GM23338 (cell line): ENCODE results near the gene ASPHD2. TPM values are rescaled to one million over a fixed set of nuclear protein-coding genes. Genes with fewer than 3 reads are reported as not detected.

Experiments used
- ATAC-seq: fragments of 200-7000 bp; cut with Tn5 transposase; 3 replicates; pipeline ENCODE4 v1.9.1; 2020
- DNase-seq: peaks from one replicate; pipeline ENCODE4 v3.0.0-alpha.2; 2015; ENCODE audit warnings: low spot score
- H2AFZ ChIP-seq: fragments of 200-600 bp; sonication (generic); 2 replicates; pipeline ENCODE4 v1.8.0; 2016; ENCODE audit warnings: antibody characterized with exemption, mild to moderate bottlenecking, moderate library complexity
- H3F3A ChIP-seq: fragments of 200-600 bp; sonication (generic); replicated peaks from 2 replicates; pipeline ENCODE4 v1.8.0; 2017; ENCODE audit warnings: antibody characterized with exemption, mixed run types, low read depth
- H3K27ac ChIP-seq: fragments of 200-600 bp; sonication (generic); 2 replicates; pipeline ENCODE4 v1.6.1; 2016; ENCODE audit warnings: low read depth
- H3K27me3 ChIP-seq: fragments of 200-600 bp; sonication (generic); 2 replicates; pipeline ENCODE4 v1.8.0; 2016; ENCODE audit warnings: mild to moderate bottlenecking, mixed run types, moderate library complexity; ENCODE audit not compliant: insufficient read depth
- H3K36me3 ChIP-seq: fragments of 200-600 bp; sonication (generic); 2 replicates; pipeline ENCODE4 v1.8.0; 2016; ENCODE audit warnings: mild to moderate bottlenecking; ENCODE audit not compliant: insufficient read depth
- H3K4me1 ChIP-seq: fragments of 200-600 bp; sonication (generic); 2 replicates; pipeline ENCODE4 v1.8.0; 2016; ENCODE audit warnings: mild to moderate bottlenecking, moderate library complexity; ENCODE audit not compliant: insufficient read depth
- H3K4me2 ChIP-seq: fragments of 200-600 bp; sonication (generic); 2 replicates; pipeline ENCODE4 v1.7.1; 2017; ENCODE audit warnings: mixed run types
- H3K4me3 ChIP-seq: fragments of 200-600 bp; sonication (generic); 2 replicates; pipeline ENCODE4 v1.6.1; 2016; ENCODE audit warnings: mixed run types
- H3K79me2 ChIP-seq: fragments of 200-600 bp; sonication (generic); replicated peaks from 2 replicates; pipeline ENCODE4 v1.8.0; 2017; ENCODE audit warnings: mild to moderate bottlenecking; ENCODE audit not compliant: insufficient read depth
- H3K9me2 ChIP-seq: fragments of 200-600 bp; sonication (generic); 2 replicates; pipeline ENCODE4 v1.8.0; 2017; ENCODE audit not compliant: insufficient read depth
- H4K20me1 ChIP-seq: fragments of 200-600 bp; sonication (generic); replicated peaks from 2 replicates; pipeline ENCODE4 v1.8.0; 2017; ENCODE audit warnings: mild to moderate bottlenecking; ENCODE audit not compliant: insufficient read depth
- H3K27ac Mint-ChIP-seq: 2 replicates; pipeline ENCODE4 v1.8.0; 2020; ENCODE audit warnings: inconsistent platforms, mild to moderate bottlenecking, moderate library complexity, mixed read lengths
- H3K27me3 Mint-ChIP-seq: 3 replicates; pipeline ENCODE4 v1.8.0; 2022; ENCODE audit warnings: low read depth, mild to moderate bottlenecking, moderate library complexity, mixed read lengths, inconsistent platforms; ENCODE audit not compliant: insufficient read depth, poor library complexity
- H3K36me3 Mint-ChIP-seq: 3 replicates; pipeline ENCODE4 v1.8.0; 2021; ENCODE audit warnings: low read depth, mild to moderate bottlenecking, inconsistent platforms, moderate library complexity, mixed read lengths
- H3K4me1 Mint-ChIP-seq: 3 replicates; pipeline ENCODE4 v1.8.0; 2020; ENCODE audit warnings: mild to moderate bottlenecking, inconsistent platforms, mixed read lengths
- H3K4me3 Mint-ChIP-seq: 3 replicates; pipeline ENCODE4 v1.8.0; 2021; ENCODE audit warnings: moderate library complexity, mild to moderate bottlenecking, inconsistent platforms, mixed read lengths
- H3K9me3 Mint-ChIP-seq: 3 replicates; pipeline ENCODE4 v1.8.0; 2020; ENCODE audit warnings: moderate library complexity, mild to moderate bottlenecking, inconsistent platforms, mixed read lengths
- CREB1 ChIP-seq: fragments of 250-450 bp; sonication (Bioruptor Pico); IDR thresholded peaks from 2 replicates; pipeline ENCODE4 v1.5.0; 2020; ENCODE audit warnings: low read depth, mild to moderate bottlenecking, moderate library complexity
- JUNB ChIP-seq: IDR thresholded peaks from one replicate; pipeline ENCODE4 v1.6.1; 2016; ENCODE audit warnings: antibody characterized with exemption; ENCODE audit not compliant: unreplicated experiment
- NANOG ChIP-seq: IDR thresholded peaks from 2 replicates; pipeline ENCODE4 v1.6.1; 2016; ENCODE audit warnings: antibody characterized with exemption, borderline replicate concordance
- STAT1 ChIP-seq: IDR thresholded peaks from one replicate; pipeline ENCODE4 v1.6.1; 2016; ENCODE audit warnings: antibody characterized with exemption; ENCODE audit not compliant: unreplicated experiment
- ZNF114 ChIP-seq: fragments of 250-450 bp; sonication (Bioruptor Pico); IDR thresholded peaks from 2 replicates; pipeline ENCODE4 v1.5.0; 2020; ENCODE audit warnings: mild to moderate bottlenecking, moderate library complexity
- ZNF331 ChIP-seq: fragments of 250-450 bp; sonication (Bioruptor Pico); IDR thresholded peaks from 2 replicates; pipeline ENCODE4 v1.5.0; 2020; ENCODE audit warnings: low read depth, mild to moderate bottlenecking, moderate library complexity
- polyA plus RNA-seq: library from polyadenylated mRNA; unstranded; fragments of >200 nt; fragmentation: Nextera tagmentation; extraction: Ambion mirVana; gene quantifications from 2 replicates; pipeline ENCODE4 v1.2.1, GENCODE V29; 2016
- total RNA-seq: library from RNA; depleted of rRNA; stranded (reverse); fragments of >200 nt; shearing (Covaris generic); gene quantifications from 2 replicates; pipeline ENCODE4 v1.2.3, GENCODE V29; 2014
- TF ChIP-seq, protein P1 (sequence below), 2 experiments: fragments of 200-600 bp in 1 of 2; sonication (generic) in 1 of 2; conservative IDR thresholded peaks; 2 replicates each; pipeline versions ENCODE4 v1.5.1 to v1.6.1; 2016 to 2017; ENCODE audit warnings: antibody characterized with exemption in 2 of 2, low read depth in 2 of 2, mild to moderate bottlenecking in 2 of 2, moderate library complexity in 1 of 2
- TF ChIP-seq, protein P2 (sequence below): IDR thresholded peaks from one replicate; pipeline ENCODE4 v1.6.1; 2018; ENCODE audit warnings: antibody characterized with exemption; ENCODE audit not compliant: unreplicated experiment
- TF ChIP-seq, protein P3 (sequence below): IDR thresholded peaks from 2 replicates; pipeline ENCODE4 v1.6.1; 2016; ENCODE audit warnings: antibody characterized with exemption

The ASPHD2 gene
- total and polyA plus RNA-seq, 2 experiments from 2014 or later, result 6.0 to 9.3 TPM

DNA sequence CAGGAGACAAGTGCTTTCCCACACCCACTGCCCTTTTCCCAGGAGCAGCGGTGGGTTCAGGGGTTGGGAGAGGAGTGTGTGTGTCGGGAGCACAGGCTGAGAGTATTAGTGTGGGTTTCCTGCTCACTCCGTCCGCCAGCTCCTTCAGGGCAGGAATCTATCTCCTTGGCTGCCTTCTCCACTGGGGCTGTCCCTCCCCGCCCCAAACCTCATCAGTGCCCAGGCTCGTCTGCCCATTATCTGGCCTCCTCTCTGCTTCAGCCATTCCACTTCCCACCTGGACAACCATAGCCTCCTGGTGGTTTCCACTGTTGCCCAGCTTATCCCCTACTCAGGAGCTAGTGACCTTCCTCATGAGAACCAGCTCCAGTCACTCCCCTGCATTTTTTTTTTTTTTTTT is 19.9 kb downstream of the ASPHD2 start:
- Mint-ChIP-seq H3K9me3 (no peaks in the 10 kb centered on the region), H3K27ac (no peak overlapping the region), H3K4me1 (peaks cover 5% of the 10 kb centered on the region; the same call in 1 of the 3 replicates), H3K36me3 (peaks cover 28% of the 10 kb centered on the region), H3K4me3 (no peak overlapping the region), H3K27me3 (peaks cover 12% of the 10 kb centered on the region)
- Histone ChIP-seq H2AFZ (no peak overlapping the region), H4K20me1 (no peaks in the 10 kb centered on the region; the same call in 1 of the 2 replicates), H3K79me2 (no peaks in the 10 kb centered on the region), H3K27ac (no peak overlapping the region), H3K36me3 (no peaks in the 10 kb centered on the region; the same call in 1 of the 2 replicates), H3F3A (no peaks in the 10 kb centered on the region), H3K9me2 (no peaks in the 10 kb centered on the region), H3K4me2 (no peak overlapping the region), H3K27me3 (no peaks in the 10 kb centered on the region), H3K4me1 (no peaks in the 10 kb centered on the region), H3K4me3 (no peak overlapping the region)
- ATAC-seq (no peak), DNase-seq (no peak)
- no peak for TF ChIP-seq STAT1
- no peak for TF ChIP-seq ZNF114
- TF ChIP-seq NANOG, result no peak
- TF ChIP-seq CREB1 (CRISPR knock-in tag), result no peak
- TF ChIP-seq ZNF331 (CRISPR knock-in tag), result no peak
- TF ChIP-seq JUNB, result no peak
- TF ChIP-seq, protein P1, sequence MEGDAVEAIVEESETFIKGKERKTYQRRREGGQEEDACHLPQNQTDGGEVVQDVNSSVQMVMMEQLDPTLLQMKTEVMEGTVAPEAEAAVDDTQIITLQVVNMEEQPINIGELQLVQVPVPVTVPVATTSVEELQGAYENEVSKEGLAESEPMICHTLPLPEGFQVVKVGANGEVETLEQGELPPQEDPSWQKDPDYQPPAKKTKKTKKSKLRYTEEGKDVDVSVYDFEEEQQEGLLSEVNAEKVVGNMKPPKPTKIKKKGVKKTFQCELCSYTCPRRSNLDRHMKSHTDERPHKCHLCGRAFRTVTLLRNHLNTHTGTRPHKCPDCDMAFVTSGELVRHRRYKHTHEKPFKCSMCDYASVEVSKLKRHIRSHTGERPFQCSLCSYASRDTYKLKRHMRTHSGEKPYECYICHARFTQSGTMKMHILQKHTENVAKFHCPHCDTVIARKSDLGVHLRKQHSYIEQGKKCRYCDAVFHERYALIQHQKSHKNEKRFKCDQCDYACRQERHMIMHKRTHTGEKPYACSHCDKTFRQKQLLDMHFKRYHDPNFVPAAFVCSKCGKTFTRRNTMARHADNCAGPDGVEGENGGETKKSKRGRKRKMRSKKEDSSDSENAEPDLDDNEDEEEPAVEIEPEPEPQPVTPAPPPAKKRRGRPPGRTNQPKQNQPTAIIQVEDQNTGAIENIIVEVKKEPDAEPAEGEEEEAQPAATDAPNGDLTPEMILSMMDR (conservative IDR thresholded peaks at IDR 0.05; ENCODE audit: low read depth in 2 of 2), result no peak
- TF ChIP-seq, protein P2, sequence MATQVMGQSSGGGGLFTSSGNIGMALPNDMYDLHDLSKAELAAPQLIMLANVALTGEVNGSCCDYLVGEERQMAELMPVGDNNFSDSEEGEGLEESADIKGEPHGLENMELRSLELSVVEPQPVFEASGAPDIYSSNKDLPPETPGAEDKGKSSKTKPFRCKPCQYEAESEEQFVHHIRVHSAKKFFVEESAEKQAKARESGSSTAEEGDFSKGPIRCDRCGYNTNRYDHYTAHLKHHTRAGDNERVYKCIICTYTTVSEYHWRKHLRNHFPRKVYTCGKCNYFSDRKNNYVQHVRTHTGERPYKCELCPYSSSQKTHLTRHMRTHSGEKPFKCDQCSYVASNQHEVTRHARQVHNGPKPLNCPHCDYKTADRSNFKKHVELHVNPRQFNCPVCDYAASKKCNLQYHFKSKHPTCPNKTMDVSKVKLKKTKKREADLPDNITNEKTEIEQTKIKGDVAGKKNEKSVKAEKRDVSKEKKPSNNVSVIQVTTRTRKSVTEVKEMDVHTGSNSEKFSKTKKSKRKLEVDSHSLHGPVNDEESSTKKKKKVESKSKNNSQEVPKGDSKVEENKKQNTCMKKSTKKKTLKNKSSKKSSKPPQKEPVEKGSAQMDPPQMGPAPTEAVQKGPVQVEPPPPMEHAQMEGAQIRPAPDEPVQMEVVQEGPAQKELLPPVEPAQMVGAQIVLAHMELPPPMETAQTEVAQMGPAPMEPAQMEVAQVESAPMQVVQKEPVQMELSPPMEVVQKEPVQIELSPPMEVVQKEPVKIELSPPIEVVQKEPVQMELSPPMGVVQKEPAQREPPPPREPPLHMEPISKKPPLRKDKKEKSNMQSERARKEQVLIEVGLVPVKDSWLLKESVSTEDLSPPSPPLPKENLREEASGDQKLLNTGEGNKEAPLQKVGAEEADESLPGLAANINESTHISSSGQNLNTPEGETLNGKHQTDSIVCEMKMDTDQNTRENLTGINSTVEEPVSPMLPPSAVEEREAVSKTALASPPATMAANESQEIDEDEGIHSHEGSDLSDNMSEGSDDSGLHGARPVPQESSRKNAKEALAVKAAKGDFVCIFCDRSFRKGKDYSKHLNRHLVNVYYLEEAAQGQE, result no peak
- TF ChIP-seq, protein P3, sequence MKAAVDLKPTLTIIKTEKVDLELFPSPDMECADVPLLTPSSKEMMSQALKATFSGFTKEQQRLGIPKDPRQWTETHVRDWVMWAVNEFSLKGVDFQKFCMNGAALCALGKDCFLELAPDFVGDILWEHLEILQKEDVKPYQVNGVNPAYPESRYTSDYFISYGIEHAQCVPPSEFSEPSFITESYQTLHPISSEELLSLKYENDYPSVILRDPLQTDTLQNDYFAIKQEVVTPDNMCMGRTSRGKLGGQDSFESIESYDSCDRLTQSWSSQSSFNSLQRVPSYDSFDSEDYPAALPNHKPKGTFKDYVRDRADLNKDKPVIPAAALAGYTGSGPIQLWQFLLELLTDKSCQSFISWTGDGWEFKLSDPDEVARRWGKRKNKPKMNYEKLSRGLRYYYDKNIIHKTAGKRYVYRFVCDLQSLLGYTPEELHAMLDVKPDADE, result no peak
